ENCODE data around the gene SLIT1. TPM values are rescaled to one million over a fixed set of nuclear protein-coding genes. Genes with fewer than 3 reads are reported as not detected.

SLIT1 gene
- total and polyA plus RNA-seq, 2 of the 8 experiments (the other 6 are each of a cell fraction or from before 2014, with no cell fraction given), result 0.70 to 0.88 TPM

- POLR2A ChIA-PET (ENCODE audit: partially characterized antibody), result no interaction called here
Observed at GRCh38 chr10:96986200-96986856, 199.4 kb downstream of the SLIT1 start.

More at GRCh38 chr10:96986200-96986856, 199.4 kb downstream of the SLIT1 start:
- no peak overlapping the region for H3K9ac ChIP-seq (replicated peaks in 1 of 4; ENCODE audit: extremely low read depth in 1 of 4, low read depth in 3 of 4, low read length in 3 of 4)
- no peaks in the 10 kb centered on the region for H3K9me3 ChIP-seq (ENCODE audit: insufficient read depth in 2 of 2, low read depth in 1 of 2, low read length in 1 of 2)
- 0 out of 2 replicates have a peak overlapping the region, but pooled peaks have one; percentile 27 for H2BK20ac ChIP-seq (ENCODE audit: low read length)
- H2AFZ ChIP-seq (ENCODE audit: low read length), result no peak overlapping the region
- H4K5ac ChIP-seq (ENCODE audit: insufficient read length, low read depth, low read length), result no peak overlapping the region
- no peak overlapping the region for H3K27ac ChIP-seq (ENCODE audit: low read depth, low read length)
- H3K23me2 ChIP-seq (ENCODE audit: low read depth, low read length), result no peaks in the 10 kb centered on the region
- H3K4me2 ChIP-seq (ENCODE audit: insufficient read depth in 1 of 2, low read depth in 2 of 2, low read length in 2 of 2), result no peak overlapping the region
- H3K23ac ChIP-seq (ENCODE audit: insufficient read length), result no peak overlapping the region
- 81% methylated on average over 6 of the region's 6 CpGs; no CpG with 5 or more reads in 1 of the 2 experiments for WGBS, 2 experiments (ENCODE audit: extremely low coverage in 1 of 2, insufficient coverage in 1 of 2, insufficient read length in 1 of 2, insufficient replicate concordance in 2 of 2, low coverage in 1 of 2, low lambda C conversion rate in 2 of 2, missing lambda C conversion rate in 1 of 2)
- TF ChIP-seq SIX5 (IDR thresholded peaks at IDR 0.05; ENCODE audit: low read depth, low read length) (no peak), SIRT6 (IDR thresholded peaks at IDR 0.05; ENCODE audit: low read length) (no peak)
- no peak overlapping the region for H4K91ac ChIP-seq (replicated peaks; ENCODE audit: insufficient read length, low read length)
- H3K14ac ChIP-seq (ENCODE audit: insufficient read length), result no peak overlapping the region
- H3K27me3 ChIP-seq (replicated peaks in 1 of 4; ENCODE audit: control insufficient read depth in 3 of 4, extremely low read depth in 1 of 4, insufficient read depth in 3 of 4, low read length in 3 of 4), result no peaks in the 10 kb centered on the region
- H2BK5ac ChIP-seq (ENCODE audit: low read depth, low read length), result no peak overlapping the region
- no peak overlapping the region; the same call in 1 of the 2 replicates for H2AK5ac ChIP-seq (ENCODE audit: low read depth, low read length)
- no peak overlapping the region for H3K18ac ChIP-seq (ENCODE audit: extremely low read depth, low read length)
- CTCF ChIA-PET (ENCODE audit: partially characterized antibody), result interaction anchor here (1.1 to 4.8 kb wide), 4 partner anchors 40 to 611 kb away, joined by 3 to 25 read pairs (median 4); partner anchors contain the start of gene PIK3AP1
- H2BK15ac ChIP-seq (ENCODE audit: low read length), result no peak overlapping the region
- no peak overlapping the region for H3K4me3 ChIP-seq (ENCODE audit: extremely low read depth in 1 of 4, insufficient read depth in 2 of 4, low read depth in 3 of 4, low read length in 4 of 4)
- H3K4ac ChIP-seq (replicated peaks; ENCODE audit: insufficient read length, low read depth, low read length), result no peak overlapping the region
- H2BK120ac ChIP-seq (replicated peaks; ENCODE audit: low read depth, low read length), result no peak overlapping the region
- no peaks in the 10 kb centered on the region for H3K79me2 ChIP-seq (ENCODE audit: control insufficient read depth in 1 of 2, insufficient read depth in 2 of 2, low read length in 2 of 2)
- H3K56ac ChIP-seq (replicated peaks; ENCODE audit: insufficient read length, low read depth, low read length), result no peak overlapping the region
- peaks cover 0 to 10% (median under 1%) of the 10 kb centered on the region in 4 experiments; a peak in 5 of 7 replicates for H3K4me1 ChIP-seq (replicated peaks in 1 of 4; ENCODE audit: control insufficient read depth in 3 of 4, insufficient read depth in 4 of 4, low read length in 3 of 4)
- no peak overlapping the region; the same call in 1 of the 2 replicates for H4K8ac ChIP-seq (ENCODE audit: extremely low read depth, insufficient read depth, low read length)
- no peak for DNase-seq (ENCODE audit: low read depth in 1 of 2, low spot score in 2 of 2)
- FAIRE-seq, result peak; percentile 50
- no peaks in the 10 kb centered on the region for H3K79me1 ChIP-seq (ENCODE audit: low read depth, low read length)
- no peak overlapping the region for H2BK12ac ChIP-seq (ENCODE audit: low read depth, low read length)
- H3K36me3 ChIP-seq (ENCODE audit: control insufficient read depth in 2 of 4, insufficient read depth in 4 of 4, low read length in 3 of 4), result peaks cover 0 to 6% (median 3%) of the 10 kb centered on the region in 4 experiments; a peak in 5 of 8 replicates
- H4K20me1 ChIP-seq (replicated peaks in 1 of 2; ENCODE audit: control insufficient read depth in 1 of 2, insufficient read depth in 2 of 2, low read length in 2 of 2), result no peaks in the 10 kb centered on the region

Measured in H1 (cell line).